Stimulated activated CD8-positive, alpha-beta memory T cell treated with anti-CD3 and anti-CD28 coated beads, Interleukin-15, amount 100 ng/mL, for 24 hours (primary cell): ENCODE results near the gene ANKRD11.
A peak's percentile ranks its signal among the peaks of the same experiment; 100 is the strongest.

ENCODE experiments used
- DNase-seq: peaks from one replicate; pipeline ENCODE4 v3.0.0-alpha.2; 2020; ENCODE audit warnings: low read depth

The ANKRD11 gene

DNA sequence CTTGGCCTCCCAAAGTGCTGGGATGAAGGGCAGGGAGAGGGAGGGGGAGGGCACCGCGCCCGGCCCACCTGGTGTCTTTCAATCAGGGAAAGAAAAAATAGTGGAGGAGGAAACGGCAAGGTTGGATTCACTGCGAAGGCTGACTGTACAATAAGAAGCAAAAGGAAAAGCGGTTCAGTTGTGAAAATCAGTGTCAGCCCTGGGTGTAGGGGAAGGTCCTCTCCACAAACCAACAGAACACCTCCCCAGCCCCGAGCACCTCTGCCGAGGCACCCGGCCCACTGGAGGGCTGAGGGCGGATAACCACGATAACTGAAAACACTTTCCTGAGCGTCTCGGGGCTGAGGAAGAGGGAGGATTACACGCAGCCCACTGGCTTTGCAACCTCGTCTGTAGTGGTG lies 16.4 kb upstream of the ANKRD11 start:
- no peak for DNase-seq

DNA sequence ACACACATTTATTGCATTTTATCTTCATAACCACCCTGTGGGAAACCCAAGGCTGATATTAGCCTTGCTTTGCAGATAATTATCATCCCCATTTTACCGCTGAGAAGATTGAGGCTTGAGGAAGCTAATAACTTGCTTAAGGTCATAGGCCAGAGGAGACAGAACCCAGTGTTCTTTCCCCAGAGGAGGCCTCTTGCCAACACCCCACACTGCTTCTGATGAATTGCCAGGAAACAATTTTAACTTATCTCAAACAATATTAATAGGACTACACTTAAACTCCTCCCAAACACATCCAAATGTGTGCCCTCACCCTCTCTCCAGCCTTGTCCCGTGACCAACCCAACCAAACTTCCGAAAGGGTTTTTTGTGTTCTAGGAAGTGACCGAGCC lies 15.7 kb upstream of the ANKRD11 start:
- DNase-seq: no peak

DNA sequence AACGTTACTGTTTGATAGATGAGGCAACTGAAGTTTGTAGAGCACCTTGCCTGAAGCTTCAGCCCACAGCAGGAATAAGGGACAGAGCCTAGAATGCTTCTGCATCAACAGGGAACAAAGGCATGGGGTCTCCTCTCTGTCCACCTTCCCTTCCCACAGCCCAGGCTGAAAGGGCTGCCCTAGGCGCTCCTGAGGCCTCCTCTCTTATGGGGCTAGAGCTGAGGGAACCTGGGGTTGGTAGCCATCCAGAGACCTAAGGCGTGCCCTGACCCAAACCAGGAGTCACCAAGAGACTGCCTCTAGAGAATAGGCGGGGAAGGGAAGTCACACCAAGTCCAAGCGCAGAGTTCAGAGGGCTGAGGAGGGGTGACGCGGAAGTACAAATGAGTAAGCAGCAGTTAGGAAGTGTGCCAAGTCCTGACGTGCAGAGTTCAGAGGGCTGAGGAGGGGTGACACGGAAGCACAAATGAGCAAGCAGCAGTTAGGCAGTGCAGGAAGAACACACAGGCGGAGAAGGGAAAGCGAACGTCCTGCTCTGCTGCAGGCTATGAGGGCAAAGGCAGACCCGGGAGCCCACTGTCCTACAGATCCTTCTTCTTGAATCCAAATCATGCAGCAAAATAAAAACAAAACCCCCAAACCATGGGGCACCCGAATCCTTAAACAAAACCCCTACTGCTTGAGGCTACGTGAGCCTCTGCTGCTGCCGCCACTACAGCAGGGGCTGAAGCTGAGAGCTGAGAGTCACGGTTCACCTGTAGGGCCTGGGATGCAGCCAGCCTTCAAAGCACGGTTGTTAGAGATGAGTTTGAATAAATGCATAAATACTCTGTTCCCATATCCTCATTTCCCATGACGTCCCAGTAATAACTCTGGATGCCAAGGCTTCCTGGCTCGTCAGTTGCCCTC lies 15.1 kb upstream of the ANKRD11 start:
- peak; percentile 54 for DNase-seq

DNA sequence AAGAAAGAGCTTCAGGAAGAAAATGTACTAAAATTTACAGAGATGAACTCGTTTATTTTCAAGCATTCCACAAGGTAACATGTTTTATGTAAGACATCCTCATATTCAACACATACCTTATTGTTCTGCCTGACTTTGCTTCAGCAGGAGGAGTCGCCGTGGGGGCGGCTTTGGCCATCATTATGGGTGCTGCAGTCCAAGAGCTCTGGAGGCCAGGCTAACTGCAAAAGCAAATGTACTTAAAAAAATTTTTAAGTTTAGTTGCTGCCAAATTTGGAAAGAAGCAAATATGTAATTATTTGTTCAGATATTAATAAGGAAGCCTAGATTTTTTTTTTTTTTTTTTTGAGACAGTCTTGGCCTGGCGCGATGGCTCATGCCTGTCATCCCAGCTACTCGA lies 13.7 kb upstream of the ANKRD11 start:
- DNase-seq: no peak

DNA sequence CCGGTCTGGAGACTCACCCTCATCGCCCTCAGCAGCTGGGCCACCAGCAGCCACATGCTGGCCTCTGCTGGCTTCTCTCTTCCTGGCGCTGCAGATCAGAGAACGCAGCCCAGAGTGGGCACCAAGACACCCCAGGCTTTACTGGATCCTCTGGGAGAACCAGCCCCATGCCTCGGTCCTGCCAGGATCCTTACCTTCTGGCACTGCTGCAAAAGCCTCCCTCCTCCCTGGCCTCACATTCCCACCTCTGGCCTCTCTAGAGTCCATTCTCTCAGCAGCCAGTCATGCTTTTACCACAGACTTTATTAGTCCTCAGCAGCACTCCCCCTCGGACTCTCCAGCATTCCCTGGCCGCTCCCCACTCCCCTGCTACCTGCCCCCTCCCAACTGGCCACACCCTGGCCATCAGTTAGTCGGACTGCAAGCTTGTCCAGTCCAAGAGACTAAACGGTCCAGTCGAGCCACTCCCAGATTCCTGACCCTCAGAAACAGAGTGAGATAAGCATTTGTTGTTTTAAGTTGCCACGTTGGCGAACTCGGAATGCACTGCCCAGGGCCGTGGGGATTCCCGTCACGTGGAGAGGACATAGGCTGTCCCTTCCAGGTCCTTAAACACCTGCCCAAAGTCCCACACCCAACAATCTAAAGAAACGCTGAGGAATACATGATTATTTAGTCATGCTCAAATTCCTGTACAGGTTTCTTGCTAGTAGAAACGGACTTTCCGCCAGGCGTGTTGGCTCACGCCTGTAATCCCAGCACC lies 11.9 kb upstream of the ANKRD11 start:
- no peak for DNase-seq

DNA sequence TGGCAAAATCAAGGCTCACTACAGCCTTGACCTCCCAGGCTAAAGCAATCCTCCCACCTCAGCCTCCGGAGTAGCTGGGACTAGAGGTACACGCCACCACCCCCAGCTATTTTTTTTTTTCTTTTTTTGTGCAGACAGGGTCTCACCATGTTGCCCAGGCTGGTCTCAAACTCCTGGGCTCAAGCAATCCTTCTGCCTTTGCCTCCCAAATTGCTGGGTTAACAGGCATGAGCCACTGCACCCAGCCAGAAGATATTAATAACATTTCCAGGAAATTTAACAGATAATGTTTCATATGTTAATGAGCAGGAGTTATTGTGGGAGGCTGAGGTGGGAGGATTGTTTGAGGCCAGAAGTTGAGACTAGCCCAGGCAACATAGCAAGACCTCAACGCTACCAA lies 9.4 kb upstream of the ANKRD11 start:
- no peak for DNase-seq

DNA sequence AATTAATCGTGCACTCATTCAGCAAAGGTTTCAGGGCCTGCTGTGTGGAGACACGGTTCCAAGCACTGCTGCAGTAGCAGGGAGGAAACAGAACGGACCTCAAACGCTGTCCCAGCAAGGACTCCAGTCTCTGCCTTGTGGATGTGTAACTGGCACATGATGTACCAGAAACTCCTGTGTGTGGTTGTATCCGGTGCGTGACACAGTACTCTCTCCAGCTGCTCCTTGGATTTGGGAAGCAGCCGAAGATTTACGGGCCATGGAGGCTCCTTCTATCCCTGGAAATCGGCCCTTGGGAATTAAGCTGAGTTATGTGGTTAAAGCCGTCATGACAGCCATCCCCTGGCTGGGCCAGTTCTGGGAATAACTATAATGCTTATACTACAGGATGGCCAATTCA lies 8.5 kb upstream of the ANKRD11 start:
- no peak for DNase-seq

DNA sequence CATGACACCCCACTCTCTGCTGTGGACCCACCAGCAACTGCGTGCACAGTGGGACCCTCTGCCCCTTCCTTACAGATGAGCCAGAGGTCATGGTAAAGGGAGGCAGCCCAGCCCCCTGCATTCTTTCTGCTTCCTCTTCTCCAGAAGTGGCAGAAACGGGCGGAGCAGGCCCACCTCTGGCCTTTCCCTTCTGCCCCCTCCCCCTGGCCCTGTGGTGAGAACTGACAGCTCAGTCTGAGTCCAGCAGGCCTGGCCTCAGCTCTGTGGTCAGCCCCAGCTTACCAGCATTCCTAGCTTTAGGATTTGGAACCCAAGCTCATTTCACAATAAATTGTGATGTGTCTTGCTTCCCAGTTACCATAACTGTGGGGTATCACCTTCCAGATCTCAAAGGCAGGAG lies 4.8 kb upstream of the ANKRD11 start:
- DNase-seq: no peak

DNA sequence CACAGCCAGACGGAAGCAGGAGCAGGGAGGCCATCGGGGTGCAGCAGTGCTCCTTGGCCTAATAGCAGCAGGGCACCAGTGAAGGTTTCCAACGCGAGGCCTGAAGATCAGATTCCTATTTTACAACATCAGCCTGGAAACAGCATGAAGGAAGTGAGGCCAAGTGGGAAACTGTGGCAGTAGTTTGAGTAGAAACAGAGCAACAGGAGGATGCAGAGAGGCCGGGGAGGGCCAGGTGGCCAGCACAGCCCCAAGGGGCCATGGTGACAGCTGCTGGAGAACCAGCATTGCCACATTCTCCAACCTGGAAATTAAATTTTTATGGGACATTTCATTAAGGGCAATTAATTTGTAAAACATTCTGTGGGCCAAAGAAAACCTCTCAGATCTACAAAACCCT lies 3.4 kb upstream of the ANKRD11 start:
- no peak for DNase-seq

DNA sequence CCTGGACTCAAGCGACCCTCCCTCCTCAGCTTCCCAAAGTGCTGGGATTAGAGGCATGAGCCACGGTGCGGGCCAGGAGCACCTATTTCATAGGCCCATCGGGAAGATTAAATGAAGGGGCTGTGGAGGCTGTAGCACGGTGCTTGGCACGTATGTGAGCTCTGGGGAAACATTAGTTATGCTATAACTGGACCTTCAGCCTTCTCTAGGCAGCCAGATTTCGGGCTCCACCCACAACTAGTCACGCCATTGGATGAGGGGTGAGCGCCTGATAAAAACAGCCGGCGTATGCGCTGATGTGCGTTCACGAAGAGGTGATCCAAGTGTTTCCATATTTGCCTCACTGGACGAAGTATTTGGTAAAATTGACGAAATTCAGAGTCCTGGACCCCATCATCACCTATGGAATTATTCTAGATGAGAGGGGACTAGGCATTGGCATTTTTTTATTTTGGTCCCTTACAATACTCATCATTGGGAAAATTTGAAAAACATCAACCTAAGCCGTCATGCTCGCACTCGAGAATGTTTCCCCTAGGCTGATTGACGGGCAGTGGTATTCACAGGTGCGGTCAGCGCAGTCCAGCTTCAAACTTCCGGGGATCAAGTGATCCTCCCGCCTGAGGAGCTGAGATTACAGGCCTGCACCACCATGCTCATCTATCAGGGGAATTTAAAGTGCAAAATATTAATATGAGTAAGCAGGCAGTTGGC lies 1.8 kb upstream of the ANKRD11 start:
- no peak for DNase-seq

DNA sequence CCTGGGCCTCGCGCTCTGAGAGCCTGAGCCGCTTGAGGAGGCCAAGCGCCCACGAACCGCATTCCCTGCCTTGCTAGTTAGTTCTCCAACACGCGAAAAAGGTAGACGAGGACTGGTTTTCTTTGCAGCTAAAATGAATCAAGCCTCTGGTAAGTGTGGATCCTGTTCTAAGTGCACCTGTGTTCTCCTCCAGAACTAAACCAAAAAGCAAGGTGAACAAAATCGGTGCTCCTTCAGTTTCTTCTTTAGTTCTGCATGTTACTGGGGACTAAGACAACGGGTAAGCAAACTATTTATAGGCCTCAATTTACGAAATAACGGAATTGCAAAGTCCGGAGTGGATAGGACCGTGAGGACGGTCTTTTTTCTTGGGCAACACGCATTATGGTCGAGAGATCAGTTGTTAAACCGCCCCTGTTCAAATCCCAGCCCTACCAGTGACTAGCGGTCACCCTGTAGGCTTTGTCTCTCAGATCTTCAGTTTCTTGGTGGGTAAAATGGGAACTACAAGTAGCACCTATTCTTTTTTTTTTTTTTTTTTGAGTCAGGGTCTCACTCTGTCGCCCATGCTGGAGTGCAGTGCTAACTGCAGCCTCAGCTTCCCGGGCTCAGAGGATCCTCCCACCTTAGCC lies 993 bp upstream of the ANKRD11 start:
- no peak for DNase-seq

DNA sequence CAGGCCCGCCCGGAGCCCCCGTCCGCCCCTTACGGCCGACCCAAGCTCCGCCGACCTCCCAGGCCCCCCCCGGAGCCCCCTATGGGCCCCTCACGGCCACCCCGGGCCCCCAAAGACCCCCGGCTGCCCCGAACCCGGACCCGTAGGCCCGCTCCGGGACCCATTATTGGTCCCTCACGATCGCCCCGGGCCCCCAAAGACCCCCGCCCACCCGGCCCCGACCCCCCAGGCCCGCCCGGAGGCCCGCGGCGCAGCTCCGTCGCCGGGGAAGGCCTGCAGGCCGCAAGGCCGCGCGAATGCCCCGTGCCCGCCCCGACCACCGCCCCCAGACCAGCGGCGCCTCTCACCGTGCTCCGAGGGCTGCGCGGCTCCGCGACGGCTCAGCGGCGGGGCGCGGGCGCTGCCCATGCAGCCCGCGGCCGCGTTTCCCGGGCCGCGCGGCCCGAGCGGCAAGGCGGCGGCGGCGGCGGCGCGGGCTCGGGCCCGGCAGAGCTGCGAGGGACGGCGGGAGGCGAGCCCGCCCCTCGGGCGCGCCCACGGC lies 393 bp downstream of the ANKRD11 start:
- no peak for DNase-seq

DNA sequence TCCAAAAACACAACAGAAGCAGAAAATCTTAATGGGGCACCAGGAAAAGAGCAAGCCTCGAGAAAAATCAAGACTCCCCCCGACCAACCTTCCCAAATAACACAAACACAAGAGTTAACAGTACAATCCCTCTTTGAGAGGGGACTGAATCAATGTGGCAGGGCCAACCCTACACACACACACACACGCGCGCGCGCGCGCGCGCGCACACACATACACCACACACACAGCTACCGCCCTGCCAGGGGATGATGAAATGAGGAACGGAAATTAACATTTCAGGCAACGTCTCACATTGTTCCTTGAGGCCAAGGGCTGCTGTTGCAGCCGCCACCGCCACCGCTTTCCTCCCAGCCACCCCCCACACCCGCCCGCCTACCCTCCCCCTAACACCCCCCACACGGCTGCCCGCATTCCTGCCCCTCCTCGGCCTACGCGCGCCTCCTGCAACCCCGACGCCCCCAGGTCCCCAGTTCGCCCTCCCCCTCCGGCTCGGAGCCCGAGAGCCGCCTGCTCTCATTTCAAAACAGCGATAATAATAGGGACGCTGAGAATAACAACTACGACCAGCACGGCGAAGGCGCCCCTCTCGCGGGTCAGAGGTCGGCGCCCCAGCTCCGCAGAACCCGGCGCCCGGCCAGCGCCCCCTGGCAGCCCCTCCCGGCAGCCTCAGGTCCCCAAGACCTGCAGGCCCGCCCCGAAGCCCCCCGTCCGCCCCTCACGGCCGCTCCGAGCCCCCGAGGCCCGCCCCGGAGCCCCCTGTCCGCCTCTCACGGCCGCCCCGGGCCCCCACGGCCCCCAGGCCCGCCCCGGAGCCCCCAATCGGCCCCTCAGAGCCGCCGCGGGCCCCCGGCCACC lies 1.1 kb downstream of the ANKRD11 start:
- DNase-seq: peak; percentile 49

DNA sequence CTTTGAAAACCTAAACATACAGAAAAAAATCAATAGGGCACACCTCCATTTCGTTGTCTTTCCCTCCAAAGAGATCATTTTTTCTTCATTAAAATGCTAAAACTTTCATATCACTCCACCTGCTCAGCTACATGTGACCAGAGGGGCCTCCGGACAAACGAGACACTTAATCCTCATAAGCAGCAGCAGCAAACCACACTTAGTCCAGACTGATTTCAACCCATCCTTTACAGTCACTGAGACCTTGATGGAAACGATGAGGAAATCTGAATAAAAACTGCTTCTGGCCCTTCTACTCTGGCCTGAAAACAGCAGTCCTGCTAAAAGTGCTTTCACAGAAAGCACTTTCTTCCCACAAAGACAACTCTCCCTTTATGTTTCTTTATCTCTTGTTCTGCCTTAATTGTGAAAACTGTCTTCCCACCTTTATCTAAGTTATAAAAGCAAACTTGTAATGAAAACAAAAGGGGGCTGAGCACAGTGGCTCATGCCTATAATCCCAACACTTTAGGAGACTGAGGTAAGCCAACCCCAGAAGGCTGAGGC lies 4.6 kb downstream of the ANKRD11 start:
- DNase-seq: no peak

DNA sequence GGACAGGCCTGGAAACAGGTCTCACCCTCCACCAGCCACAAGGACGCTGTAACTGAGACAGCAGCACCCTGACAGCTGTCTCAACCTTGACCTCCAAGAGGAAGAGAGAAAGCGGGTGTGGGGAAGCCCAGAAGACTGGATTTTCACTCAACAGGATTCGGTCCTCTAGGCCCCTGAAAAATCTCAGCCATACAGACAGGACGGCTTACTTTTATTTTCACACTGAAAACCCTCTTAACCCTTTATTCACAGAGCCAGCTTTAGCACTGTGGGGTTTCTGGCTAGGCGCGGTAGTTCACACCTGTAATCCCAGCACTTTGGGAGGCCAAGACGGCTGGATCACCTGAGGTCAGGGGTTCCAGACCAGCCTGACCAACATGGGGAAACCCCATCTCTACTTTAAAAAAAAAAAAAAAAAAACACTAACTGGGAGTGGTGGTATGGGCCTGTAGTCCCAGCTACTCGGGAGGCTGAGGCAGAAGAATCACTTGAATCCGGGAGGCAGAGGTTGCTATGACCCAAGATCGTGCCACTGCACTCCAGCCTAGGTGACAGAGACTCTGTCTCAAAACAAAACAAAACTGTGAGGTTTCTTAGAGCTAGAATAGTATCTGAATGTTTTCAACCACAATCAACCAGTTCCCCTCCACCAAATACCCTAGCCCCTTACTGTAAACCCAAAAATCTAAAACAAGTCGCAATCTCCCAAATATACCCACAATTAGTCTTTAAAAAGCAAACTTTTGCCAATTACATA lies 5.3 kb downstream of the ANKRD11 start:
- no peak for DNase-seq

DNA sequence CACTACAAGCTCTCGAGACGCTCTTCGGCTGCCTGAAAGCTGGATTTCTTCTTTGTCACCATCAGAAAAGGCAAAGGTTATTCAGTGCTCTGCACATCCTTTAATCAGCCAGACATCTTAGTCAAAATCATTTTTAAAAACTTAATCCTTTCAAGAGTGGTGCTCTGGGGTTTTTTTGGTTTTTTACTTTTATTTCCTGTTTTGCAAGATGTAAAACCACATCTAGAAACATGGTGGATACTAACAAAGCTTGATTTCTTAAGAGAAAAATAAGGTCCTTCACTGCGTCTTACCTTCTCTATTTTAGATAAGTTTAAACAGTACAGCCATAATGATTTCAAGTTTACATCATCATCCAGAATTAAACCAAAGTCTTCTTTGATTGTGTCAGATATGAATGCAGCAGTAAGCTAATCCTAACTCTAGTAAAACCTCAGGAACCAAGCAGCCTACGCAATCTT lies 6.3 kb downstream of the ANKRD11 start:
- DNase-seq: no peak

DNA sequence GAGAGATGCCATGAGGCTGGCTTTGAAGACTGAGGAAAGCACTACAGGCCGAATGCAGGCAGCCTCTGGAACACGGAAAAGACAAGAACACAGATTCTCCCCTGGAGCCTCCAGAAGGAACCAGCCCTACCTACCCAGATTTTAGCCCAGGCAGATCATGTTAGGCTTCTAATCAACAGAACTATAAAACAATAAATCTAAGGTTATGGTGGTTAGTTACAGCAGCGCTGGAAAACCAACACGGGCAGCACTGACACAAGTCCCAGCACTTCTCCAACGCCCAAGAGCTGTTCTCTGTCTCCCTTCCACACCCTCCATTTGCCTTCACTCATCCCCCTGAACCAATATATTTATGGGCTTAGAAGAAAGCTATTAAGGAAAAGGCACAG lies 7.5 kb downstream of the ANKRD11 start:
- DNase-seq: no peak

DNA sequence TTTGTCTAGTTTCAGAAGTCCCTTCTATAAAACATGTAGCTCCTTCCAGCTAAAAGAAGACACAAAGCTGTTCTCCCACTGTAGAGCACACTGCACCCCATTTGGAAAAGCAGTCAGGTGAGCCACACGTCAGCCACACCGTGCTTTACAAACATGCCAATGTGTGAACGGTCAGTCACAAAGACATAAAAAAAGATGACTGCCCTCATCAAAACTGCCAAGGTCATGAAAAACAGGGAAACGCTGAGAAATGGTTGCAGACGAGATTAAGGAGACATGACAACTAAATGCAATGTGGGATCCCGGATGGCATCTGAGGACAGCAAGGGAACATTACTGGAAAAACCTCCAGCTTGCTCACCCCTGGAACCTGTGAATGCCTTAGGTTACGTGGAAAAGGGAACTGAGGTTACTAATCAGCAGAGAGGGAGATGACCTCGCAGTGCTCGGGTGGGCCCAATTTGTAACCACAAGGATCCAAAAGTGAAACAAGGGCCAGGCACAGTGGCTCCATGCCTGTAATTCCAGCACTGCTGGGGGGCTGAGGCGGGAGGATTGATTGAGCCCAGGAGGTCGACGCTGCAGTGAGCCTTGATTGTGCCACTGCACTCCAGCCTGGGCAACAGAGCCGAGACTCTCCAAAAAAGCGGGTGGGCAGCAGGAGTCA lies 8.1 kb downstream of the ANKRD11 start:
- no peak for DNase-seq

DNA sequence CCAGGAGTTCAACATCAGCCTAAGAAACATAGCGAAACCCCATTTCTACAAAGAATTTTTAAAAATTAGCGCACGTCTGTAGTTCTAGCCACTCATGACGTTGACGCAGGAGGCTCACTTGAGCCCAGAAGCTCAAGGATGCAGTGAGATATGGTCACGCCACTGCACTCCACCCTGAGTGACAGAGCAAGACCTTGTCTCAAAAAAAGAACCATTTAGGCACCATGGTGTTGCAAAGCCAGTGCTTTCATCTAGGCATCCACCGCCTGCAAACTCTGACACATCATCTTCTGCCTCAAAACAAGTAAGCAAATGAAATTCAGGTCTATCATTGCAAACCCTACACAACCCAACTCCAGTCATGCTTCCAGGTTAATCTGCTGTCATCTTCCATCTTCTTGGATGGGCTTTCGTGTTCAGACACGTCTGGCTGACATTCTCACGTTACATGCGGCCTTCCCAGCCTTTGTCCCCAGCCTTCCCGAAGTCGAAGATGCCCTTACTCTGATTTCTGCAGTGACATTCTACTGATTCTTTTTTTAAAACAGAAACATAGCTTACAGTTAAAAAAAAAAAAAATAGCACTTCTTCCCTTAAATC lies 8.9 kb downstream of the ANKRD11 start:
- DNase-seq: no peak
